Smooth muscle cell (in vitro differentiated cells): ENCODE measurements around the gene ANKRD6. TPM values are rescaled to one million over a fixed set of nuclear protein-coding genes. Genes with fewer than 3 reads are reported as not detected.
A peak's percentile ranks its signal among the peaks of the same experiment; 100 is the strongest.

ENCODE experiments used
- DNase-seq: peaks from one replicate; lab custom pipeline; 2025; ENCODE audit not compliant: unreplicated experiment; lab: John Stamatoyannopoulos, UW
- H2AFZ ChIP-seq: fragments of 200-600 bp; sonication (generic); 2 replicates; pipeline ENCODE4 v1.6.0; 2016; ENCODE audit warnings: antibody characterized with exemption, low read depth, mild to moderate bottlenecking
- H3F3A ChIP-seq: fragments of 200-600 bp; sonication (generic); 2 replicates; pipeline ENCODE4 v1.6.0; 2017; ENCODE audit warnings: antibody characterized with exemption, low read depth
- H3K27ac ChIP-seq: fragments of 200-600 bp; sonication (generic); 2 replicates; pipeline ENCODE4 v1.5.1; 2016; ENCODE audit warnings: low read depth, mild to moderate bottlenecking
- H3K27me3 ChIP-seq: fragments of 200-600 bp; sonication (generic); 2 replicates; pipeline ENCODE4 v1.6.1; 2016; ENCODE audit warnings: low read depth, mild to moderate bottlenecking
- H3K36me3 ChIP-seq: fragments of 200-600 bp; sonication (generic); 2 replicates; pipeline ENCODE4 v1.5.1; 2016; ENCODE audit warnings: low read depth
- H3K4me1 ChIP-seq: fragments of 200-600 bp; sonication (generic); 2 replicates; pipeline ENCODE4 v1.5.1; 2016; ENCODE audit warnings: low read depth
- H3K4me2 ChIP-seq: fragments of 200-600 bp; sonication (generic); 2 replicates; pipeline ENCODE4 v1.6.0; 2016; ENCODE audit warnings: mild to moderate bottlenecking
- H3K4me3 ChIP-seq: fragments of 200-600 bp; sonication (generic); 2 replicates; pipeline ENCODE4 v1.5.1; 2016; ENCODE audit warnings: mild to moderate bottlenecking
- H3K79me2 ChIP-seq: fragments of 200-600 bp; sonication (generic); 2 replicates; pipeline ENCODE4 v1.6.0; 2016; ENCODE audit warnings: low read depth, mild to moderate bottlenecking
- H3K9ac ChIP-seq: fragments of 200-600 bp; sonication (generic); 2 replicates; pipeline ENCODE4 v1.6.0; 2016; ENCODE audit warnings: low read depth
- H3K9me3 ChIP-seq: fragments of 200-600 bp; sonication (generic); replicated peaks from 2 replicates; pipeline ENCODE4 v1.5.1; 2016; ENCODE audit warnings: low read depth
- H4K20me1 ChIP-seq: fragments of 200-600 bp; sonication (generic); 2 replicates; pipeline ENCODE4 v1.6.0; 2016; ENCODE audit warnings: low read depth
- CTCF ChIP-seq: fragments of 200-600 bp; sonication (generic); IDR thresholded peaks from 2 replicates; pipeline ENCODE4 v1.5.1; 2017; ENCODE audit warnings: borderline replicate concordance, mild to moderate bottlenecking, antibody characterized with exemption; ENCODE audit not compliant: insufficient read depth, poor library complexity, severe bottlenecking
- WGBS: methylation state at CpG from one replicate; pipeline ENCODE4 v1.1.7; 2016; ENCODE audit warnings: low lambda C conversion rate; 5-methylcytosine and 5-hydroxymethylcytosine counted together
- polyA plus RNA-seq: library from polyadenylated mRNA; unstranded; fragments of >200 nt; fragmentation: Nextera tagmentation; extraction: Ambion mirVana; gene quantifications from 2 replicates; pipeline ENCODE4 v1.2.1, GENCODE V29; 2016
- total RNA-seq: library from RNA; depleted of rRNA; stranded (reverse); fragments of >200 nt; gene quantifications from 2 replicates; pipeline ENCODE4 v1.2.3, GENCODE V29; 2014

The ANKRD6 gene
- total and polyA plus RNA-seq, 2 experiments from 2014 or later = 5.2 to 10.7 TPM

GRCh38 chr6:89596056-89596455 is 163.1 kb downstream of the ANKRD6 start:
- H3K4me3 ChIP-seq = no peak overlapping the region
- TF ChIP-seq CTCF = no peak
- H2AFZ ChIP-seq = no peak overlapping the region
- H3K4me2 ChIP-seq = no peak overlapping the region
- H3K4me1 ChIP-seq = no peaks in the 10 kb centered on the region
- H4K20me1 ChIP-seq = no peaks in the 10 kb centered on the region
- no peak overlapping the region for H3K9ac ChIP-seq
- DNase-seq = no peak
- WGBS = 100% methylated on average over 2 of the region's 2 CpGs
- no peaks in the 10 kb centered on the region for H3K36me3 ChIP-seq
- H3F3A ChIP-seq = no peaks in the 10 kb centered on the region
- no peak overlapping the region for H3K27ac ChIP-seq
- no peaks in the 10 kb centered on the region for H3K27me3 ChIP-seq
- no peaks in the 10 kb centered on the region for H3K79me2 ChIP-seq
- no peaks in the 10 kb centered on the region for H3K9me3 ChIP-seq

- H3K4me3 ChIP-seq = no peak overlapping the region
- no peaks in the 10 kb centered on the region for H3K79me2 ChIP-seq
- DNase-seq = no peak
- no peaks in the 10 kb centered on the region for H3K4me1 ChIP-seq
- H3K27me3 ChIP-seq = no peaks in the 10 kb centered on the region
- H3K9ac ChIP-seq = no peak overlapping the region
- no peaks in the 10 kb centered on the region for H3K36me3 ChIP-seq
- H4K20me1 ChIP-seq = no peaks in the 10 kb centered on the region
- H3K4me2 ChIP-seq = no peak overlapping the region
- H3K27ac ChIP-seq = no peak overlapping the region
- H3F3A ChIP-seq = no peaks in the 10 kb centered on the region
- H2AFZ ChIP-seq = no peak overlapping the region
- H3K9me3 ChIP-seq = no peaks in the 10 kb centered on the region
- WGBS = 96% methylated on average over 1 of the region's 1 CpG
- TF ChIP-seq CTCF = no peak
These were observed 163.5 kb downstream of the ANKRD6 start for GRCh38 chr6:89596484-89596883.

GRCh38 chr6:89597372-89597771 is 164.4 kb downstream of the ANKRD6 start:
- Histone ChIP-seq H3K4me1 (no peaks in the 10 kb centered on the region), H3K27me3 (no peaks in the 10 kb centered on the region), H3K36me3 (no peaks in the 10 kb centered on the region), H4K20me1 (no peaks in the 10 kb centered on the region), H2AFZ (no peak overlapping the region), H3K9ac (no peak overlapping the region), H3K9me3 (no peaks in the 10 kb centered on the region), H3K4me3 (no peak overlapping the region), H3K4me2 (no peak overlapping the region), H3K79me2 (no peaks in the 10 kb centered on the region), H3K27ac (no peak overlapping the region), H3F3A (no peaks in the 10 kb centered on the region)
- no peak for DNase-seq
- TF ChIP-seq CTCF = no peak
- 65% methylated on average over 2 of the region's 2 CpGs for WGBS

GRCh38 chr6:89597988-89598387 is 165.0 kb downstream of the ANKRD6 start:
- no peak for DNase-seq

More at GRCh38 chr6:89597988-89598387, 165.0 kb downstream of the ANKRD6 start:
- Histone ChIP-seq H3K9ac (no peak overlapping the region), H3K4me2 (no peak overlapping the region), H3K27ac (no peak overlapping the region), H3K4me1 (no peaks in the 10 kb centered on the region), H3K27me3 (no peaks in the 10 kb centered on the region), H2AFZ (no peak overlapping the region), H3K9me3 (no peaks in the 10 kb centered on the region), H4K20me1 (no peaks in the 10 kb centered on the region), H3K36me3 (no peaks in the 10 kb centered on the region), H3F3A (no peaks in the 10 kb centered on the region), H3K79me2 (no peaks in the 10 kb centered on the region), H3K4me3 (no peak overlapping the region)
- 60% methylated on average over 3 of the region's 3 CpGs for WGBS
- TF ChIP-seq CTCF = peak; percentile 32
